Body of pancreas (tissue), 4 donors: Measurements from ENCODE around the gene CDK11B.

Experiments used
- POLR2A ChIP-seq, 3 donors: fragments of 450-650 bp; IDR thresholded peaks; one replicate each; pipeline ENCODE4 v1.6.1; 2016; ENCODE audit warnings: antibody characterized with exemption in 3 of 3, mild to moderate bottlenecking in 2 of 3
- TF ChIP-seq, protein P1 (sequence below), 7 experiments: fragments of 450-650 bp in 4 of 7; fragments of 200-600 bp in 3 of 7; sonication (generic) in 3 of 7; IDR thresholded peaks; one replicate each; pipeline ENCODE4 v1.5.1; 2016 to 2019; ENCODE audit warnings: antibody characterized with exemption in 7 of 7

- TF ChIP-seq POLR2A (IDR thresholded peaks at IDR 0.05), result no peak
- TF ChIP-seq, protein P1, sequence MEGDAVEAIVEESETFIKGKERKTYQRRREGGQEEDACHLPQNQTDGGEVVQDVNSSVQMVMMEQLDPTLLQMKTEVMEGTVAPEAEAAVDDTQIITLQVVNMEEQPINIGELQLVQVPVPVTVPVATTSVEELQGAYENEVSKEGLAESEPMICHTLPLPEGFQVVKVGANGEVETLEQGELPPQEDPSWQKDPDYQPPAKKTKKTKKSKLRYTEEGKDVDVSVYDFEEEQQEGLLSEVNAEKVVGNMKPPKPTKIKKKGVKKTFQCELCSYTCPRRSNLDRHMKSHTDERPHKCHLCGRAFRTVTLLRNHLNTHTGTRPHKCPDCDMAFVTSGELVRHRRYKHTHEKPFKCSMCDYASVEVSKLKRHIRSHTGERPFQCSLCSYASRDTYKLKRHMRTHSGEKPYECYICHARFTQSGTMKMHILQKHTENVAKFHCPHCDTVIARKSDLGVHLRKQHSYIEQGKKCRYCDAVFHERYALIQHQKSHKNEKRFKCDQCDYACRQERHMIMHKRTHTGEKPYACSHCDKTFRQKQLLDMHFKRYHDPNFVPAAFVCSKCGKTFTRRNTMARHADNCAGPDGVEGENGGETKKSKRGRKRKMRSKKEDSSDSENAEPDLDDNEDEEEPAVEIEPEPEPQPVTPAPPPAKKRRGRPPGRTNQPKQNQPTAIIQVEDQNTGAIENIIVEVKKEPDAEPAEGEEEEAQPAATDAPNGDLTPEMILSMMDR (IDR thresholded peaks at IDR 0.05), result no peak
Observed at GRCh38 chr1:1610796-1611195, 48.0 kb downstream of the CDK11B start.
